OCI-LY3 (cell line): ENCODE results near the gene EID1.

Experiments
- H2AFZ ChIP-seq: fragments of 200-600, 300-600 bp; shearing (Covaris generic); 2 replicates; pipeline ENCODE4 v1.6.0; 2014; ENCODE audit warnings: antibody characterized with exemption, low read depth, low read length
- H3K27ac ChIP-seq: fragments of 200-600, 300-600 bp; sonication (generic); 2 replicates; pipeline ENCODE4 v1.5.1; 2014; ENCODE audit warnings: mild to moderate bottlenecking, low read length, moderate library complexity, mixed read lengths
- H3K27me3 ChIP-seq: fragments of 200-600, 300-600 bp; sonication (generic); 2 replicates; pipeline ENCODE4 v1.6.1; 2014; ENCODE audit warnings: low read depth, low read length, mixed read lengths
- H3K36me3 ChIP-seq: fragments of 200-600, 300-600 bp; sonication (generic); replicated peaks from 2 replicates; pipeline ENCODE3; 2014; ENCODE audit warnings: low read depth, low read length, mixed read lengths
- H3K4me1 ChIP-seq: fragments of 300-600, 200-600 bp; sonication (generic); 2 replicates; pipeline ENCODE4 v1.6.1; 2014; ENCODE audit warnings: low read length, mixed read lengths
- H3K4me2 ChIP-seq: fragments of 200-600, 300-600 bp; sonication (generic); 2 replicates; pipeline ENCODE4 v1.6.1; 2014; ENCODE audit warnings: low read length, mixed read lengths
- H3K4me3 ChIP-seq: fragments of 300-600, 200-600 bp; sonication (generic); 2 replicates; pipeline ENCODE4 v1.5.1; 2014; ENCODE audit warnings: antibody characterized with exemption, mild to moderate bottlenecking, low read length, moderate library complexity
- H3K79me2 ChIP-seq: fragments of 300-600, 200-600 bp; shearing (Covaris generic); 2 replicates; pipeline ENCODE4 v1.6.1; 2014; ENCODE audit warnings: mild to moderate bottlenecking, low read length, mixed read lengths
- H3K9ac ChIP-seq: fragments of 300-600, 200-600 bp; shearing (Covaris generic); 2 replicates; pipeline ENCODE4 v1.6.0; 2014; ENCODE audit warnings: mild to moderate bottlenecking, low read length, moderate library complexity
- H3K9me3 ChIP-seq: fragments of 200-600, 300-600 bp; shearing (Covaris generic); 2 replicates; pipeline ENCODE4 v1.6.1; 2014; ENCODE audit warnings: low read length, mixed read lengths; ENCODE audit not compliant: insufficient read depth
- H4K20me1 ChIP-seq: fragments of 200-600, 300-600 bp; sonication (generic); 2 replicates; pipeline ENCODE4 v1.6.1; 2016; ENCODE audit warnings: low read length, mixed read lengths; ENCODE audit not compliant: insufficient read depth
- EZH2phosphoT487 ChIP-seq: fragments of 200-600 bp; shearing (Covaris generic); IDR thresholded peaks from 2 replicates; pipeline ENCODE4 v1.6.1; 2018; ENCODE audit warnings: antibody characterized with exemption, mixed run types, low read depth
- TF ChIP-seq, protein P1 (sequence below): fragments of 200-600, 300-600 bp; sonication (generic); IDR thresholded peaks from 2 replicates; pipeline ENCODE4 v1.5.1; 2014; ENCODE audit warnings: antibody characterized with exemption, low read length, low read depth

EID1 gene

DNA sequence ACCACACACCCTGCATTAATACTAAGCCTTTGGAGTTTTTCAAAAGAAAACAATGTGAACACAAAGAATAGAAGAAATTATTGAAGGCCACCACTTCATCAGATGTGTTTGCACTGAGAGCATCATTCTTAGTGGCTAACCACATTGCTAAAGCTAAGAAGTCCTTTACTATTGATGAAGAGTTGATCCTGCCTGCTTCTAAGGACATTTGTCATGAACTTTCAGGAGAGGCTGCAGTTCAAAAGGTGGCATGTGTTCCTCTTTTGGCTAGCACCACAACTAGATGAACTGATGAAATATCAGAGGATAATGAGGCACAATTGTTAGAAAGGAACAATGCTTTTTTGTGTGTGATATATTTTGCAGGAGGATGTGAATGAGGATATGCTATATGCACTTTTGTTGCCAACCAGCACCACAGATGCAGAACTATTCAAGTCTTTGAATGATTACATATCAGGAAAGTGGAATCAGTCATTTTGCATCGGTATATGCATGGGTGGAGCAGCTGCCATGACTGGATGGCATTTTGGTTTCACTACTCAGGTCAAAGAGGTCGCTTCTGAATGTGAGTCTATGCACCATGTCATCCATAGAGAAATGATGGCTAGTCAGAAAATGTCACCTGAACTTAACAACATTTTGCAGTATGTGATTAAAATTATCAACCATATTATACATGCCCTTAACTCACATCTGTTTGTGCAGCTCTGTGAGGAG lies 2.5 kb upstream of the EID1 start:
- Histone ChIP-seq H3K4me1 (peaks cover 24% of the 10 kb centered on the region), H3K27me3 (0 out of 2 replicates have a peak, but pooled peaks cover 5% of the 10 kb centered on the region), H3K79me2 (peaks cover 24% of the 10 kb centered on the region), H3K9ac (no peak overlapping the region), H2AFZ (no peak overlapping the region), H3K4me2 (no peak overlapping the region), H3K9me3 (no peaks in the 10 kb centered on the region), H3K27ac (no peak overlapping the region), H4K20me1 (peaks cover 12% of the 10 kb centered on the region), H3K4me3 (no peak overlapping the region), H3K36me3 (peaks cover 15% of the 10 kb centered on the region)
- TF ChIP-seq, protein P1, sequence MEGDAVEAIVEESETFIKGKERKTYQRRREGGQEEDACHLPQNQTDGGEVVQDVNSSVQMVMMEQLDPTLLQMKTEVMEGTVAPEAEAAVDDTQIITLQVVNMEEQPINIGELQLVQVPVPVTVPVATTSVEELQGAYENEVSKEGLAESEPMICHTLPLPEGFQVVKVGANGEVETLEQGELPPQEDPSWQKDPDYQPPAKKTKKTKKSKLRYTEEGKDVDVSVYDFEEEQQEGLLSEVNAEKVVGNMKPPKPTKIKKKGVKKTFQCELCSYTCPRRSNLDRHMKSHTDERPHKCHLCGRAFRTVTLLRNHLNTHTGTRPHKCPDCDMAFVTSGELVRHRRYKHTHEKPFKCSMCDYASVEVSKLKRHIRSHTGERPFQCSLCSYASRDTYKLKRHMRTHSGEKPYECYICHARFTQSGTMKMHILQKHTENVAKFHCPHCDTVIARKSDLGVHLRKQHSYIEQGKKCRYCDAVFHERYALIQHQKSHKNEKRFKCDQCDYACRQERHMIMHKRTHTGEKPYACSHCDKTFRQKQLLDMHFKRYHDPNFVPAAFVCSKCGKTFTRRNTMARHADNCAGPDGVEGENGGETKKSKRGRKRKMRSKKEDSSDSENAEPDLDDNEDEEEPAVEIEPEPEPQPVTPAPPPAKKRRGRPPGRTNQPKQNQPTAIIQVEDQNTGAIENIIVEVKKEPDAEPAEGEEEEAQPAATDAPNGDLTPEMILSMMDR: no peak
- no peak for TF ChIP-seq EZH2phosphoT487

DNA sequence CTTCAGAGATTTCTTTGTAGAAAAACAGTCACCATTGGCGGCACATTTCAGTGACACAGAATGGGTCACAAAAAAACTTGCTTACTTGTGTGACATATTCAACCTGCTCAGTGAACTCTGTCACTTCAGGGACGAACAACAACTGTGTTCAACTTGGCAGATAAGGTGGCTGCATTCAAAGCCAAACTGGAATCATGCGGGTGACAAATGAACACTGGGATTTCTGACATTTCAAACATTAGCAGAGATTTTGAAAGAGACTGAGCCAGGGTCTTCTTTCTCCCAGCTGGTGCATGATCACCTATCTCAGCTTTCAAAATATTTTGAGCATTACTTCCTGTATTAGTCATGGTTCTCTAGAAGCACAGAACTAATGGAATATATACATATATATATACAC lies 1.9 kb upstream of the EID1 start:
- no peak overlapping the region for H3K4me2 ChIP-seq
- no peak overlapping the region for H3K4me3 ChIP-seq
- no peak overlapping the region for H3K9ac ChIP-seq
- H2AFZ ChIP-seq: no peak overlapping the region
- peaks cover 17% of the 10 kb centered on the region for H3K36me3 ChIP-seq
- H3K79me2 ChIP-seq: peaks cover 24% of the 10 kb centered on the region
- no peak for TF ChIP-seq EZH2phosphoT487
- H3K27ac ChIP-seq: no peak overlapping the region
- H4K20me1 ChIP-seq: peaks cover 13% of the 10 kb centered on the region
- 0 out of 2 replicates have a peak, but pooled peaks cover 5% of the 10 kb centered on the region for H3K27me3 ChIP-seq
- peaks cover 24% of the 10 kb centered on the region for H3K4me1 ChIP-seq
- no peaks in the 10 kb centered on the region for H3K9me3 ChIP-seq

DNA sequence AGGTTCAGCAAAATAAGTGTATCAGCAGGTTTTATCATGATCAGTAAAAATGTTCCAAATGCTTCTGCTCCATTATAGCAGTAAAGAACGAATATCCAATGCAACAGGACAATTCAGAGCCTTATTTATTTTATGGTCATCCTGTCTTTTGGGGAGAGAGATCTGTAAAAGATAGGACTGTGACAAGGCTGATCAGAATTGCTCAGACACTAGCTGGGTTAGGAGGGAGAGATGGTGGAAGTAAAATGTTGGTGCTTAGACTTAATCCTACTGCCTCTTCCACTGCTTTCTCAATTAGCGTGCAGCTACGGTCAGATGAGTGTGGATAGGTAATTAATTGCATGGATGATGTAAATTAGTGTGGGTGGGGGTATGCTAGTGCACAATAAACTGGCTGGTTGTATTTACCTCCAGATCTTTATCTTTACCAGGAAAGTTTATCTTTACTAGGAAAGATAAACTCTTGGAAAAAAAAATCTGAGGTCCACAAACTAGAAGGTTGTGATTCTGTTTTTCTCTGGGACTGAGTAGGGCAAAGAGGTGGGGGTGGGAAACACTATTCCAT lies 2.2 kb downstream of the EID1 start:
- H4K20me1 ChIP-seq: peaks cover 13% of the 10 kb centered on the region
- H3K4me3 ChIP-seq: no peak overlapping the region
- H3K4me1 ChIP-seq: peaks cover 23% of the 10 kb centered on the region
- H3K9ac ChIP-seq: no peak overlapping the region
- H3K27me3 ChIP-seq: no peaks in the 10 kb centered on the region
- H3K27ac ChIP-seq: no peak overlapping the region
- no peak overlapping the region for H2AFZ ChIP-seq
- H3K36me3 ChIP-seq: peaks cover 17% of the 10 kb centered on the region
- no peaks in the 10 kb centered on the region for H3K9me3 ChIP-seq
- TF ChIP-seq EZH2phosphoT487: no peak
- TF ChIP-seq, protein P1: no peak
- peak overlapping the region; percentile 73; the same call in 1 of the 2 replicates for H3K4me2 ChIP-seq
- H3K79me2 ChIP-seq: peaks cover 24% of the 10 kb centered on the region

DNA sequence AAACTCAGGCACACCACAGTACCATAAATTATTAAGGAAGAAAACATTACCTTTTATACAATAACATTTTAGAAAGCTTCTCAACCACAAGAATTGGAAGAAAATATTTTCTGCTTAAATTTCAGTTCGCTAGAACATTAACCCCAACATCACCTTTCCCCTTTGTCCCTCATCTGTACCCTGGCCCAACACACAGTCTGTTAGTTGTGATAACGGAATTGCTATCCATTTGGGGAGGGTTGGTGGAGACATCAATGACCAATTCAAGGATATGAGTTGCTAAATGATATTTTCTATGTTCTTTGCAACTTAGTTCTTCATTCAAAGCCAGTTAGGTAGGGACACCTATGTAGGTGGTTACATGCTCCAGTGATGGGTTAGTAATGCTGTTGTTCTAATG lies 5.8 kb downstream of the EID1 start:
- Histone ChIP-seq H2AFZ (no peak overlapping the region), H3K4me1 (peaks cover 18% of the 10 kb centered on the region), H3K9ac (no peak overlapping the region), H3K27ac (no peak overlapping the region), H3K36me3 (peaks cover 17% of the 10 kb centered on the region), H3K4me3 (no peak overlapping the region), H3K79me2 (peaks cover 16% of the 10 kb centered on the region), H3K9me3 (no peaks in the 10 kb centered on the region), H3K27me3 (no peaks in the 10 kb centered on the region), H3K4me2 (no peak overlapping the region), H4K20me1 (peaks cover 13% of the 10 kb centered on the region)
- no peak for TF ChIP-seq EZH2phosphoT487
- TF ChIP-seq, protein P1: no peak
